K562 (cell line): Measurements from ENCODE around the gene DMGDH. TPM values are rescaled to one million over a fixed set of nuclear protein-coding genes. Genes with fewer than 3 reads are reported as not detected.

Experiments
- ATAC-seq: fragments of 200-7000 bp; cut with Tn5 transposase; 3 replicates; pipeline ENCODE4 v1.9.1; 2020; ENCODE audit warnings: moderate library complexity
- BruUV-seq: library from RNA; stranded (reverse); fragments of 400-500 nt; replicated peaks from 2 replicates; lab custom pipeline; 2021; lab: Mats Ljungman, UMichigan
- CTCF ChIA-PET: fragments of 300-600 bp; formaldehyde crosslinking; extraction: SDS; loops from one replicate; lab custom pipeline; 2021; ENCODE audit warnings: low intra/inter-chr PET ratio; lab: Yijun Ruan, JAX
- POLR2A ChIA-PET: fragments of 300-600, 350-650 bp; sonication (Branson Sonifier 250); formaldehyde crosslinking; extraction: SDS; loops from one replicate; lab custom pipeline; 2021; ENCODE audit warnings: antibody characterized with exemption, inconsistent platforms; lab: Yijun Ruan, JAX
- DNase-seq, 4 experiments: peaks; one replicate each; pipeline versions ENCODE4 v3.0.0 to v3.0.0-alpha.2; 2011 to 2018; ENCODE audit warnings: low spot score in 3 of 4, mixed read lengths in 3 of 4; ENCODE audit errors: extremely low read depth in 1 of 4
- FAIRE-seq: peaks from 2 replicates; lab custom pipeline; 2011; peaks lifted over from hg19 to GRCh38; lab: Jason Lieb, UNC
- H2AFZ ChIP-seq: 2 replicates; pipeline ENCODE4 v1.6.0; 2011; ENCODE audit warnings: low read depth, low read length, control low read depth, inconsistent platforms
- H3K27ac ChIP-seq: fragments of 200-600 bp; 3 replicates; pipeline ENCODE4 v1.8.0; 2011; ENCODE audit warnings: low read depth, mild to moderate bottlenecking, control low read depth, inconsistent platforms, low read length, moderate library complexity, mixed read lengths; ENCODE audit errors: extremely low read depth
- H3K27me3 ChIP-seq, 2 experiments: fragments of 300-600 bp in 1 of 2; 2 replicates in 1 of 2; 3 replicates in 1 of 2; pipeline versions ENCODE4 v1.6.0 to v1.8.0; 2011; ENCODE audit warnings: inconsistent platforms in 2 of 2, low read length in 2 of 2, mild to moderate bottlenecking in 1 of 2, mixed read lengths in 1 of 2, moderate library complexity in 1 of 2; ENCODE audit not compliant: control insufficient read depth in 2 of 2, insufficient read depth in 2 of 2
- H3K36me3 ChIP-seq: fragments of 300-600 bp; 3 replicates; pipeline ENCODE4 v1.8.0; 2011; ENCODE audit warnings: mild to moderate bottlenecking, low read length, inconsistent platforms; ENCODE audit not compliant: control insufficient read depth, insufficient read depth
- H3K4me1 ChIP-seq, 2 experiments: fragments of 200-600 bp in 1 of 2; replicated peaks in 1 of 2; 2 replicates in 1 of 2; 3 replicates in 1 of 2; pipeline versions ENCODE4 v1.5.1 to v1.8.0; 2011; ENCODE audit warnings: inconsistent platforms in 2 of 2, low read length in 2 of 2, mild to moderate bottlenecking in 1 of 2, mixed read lengths in 1 of 2, moderate library complexity in 1 of 2; ENCODE audit not compliant: control insufficient read depth in 2 of 2, insufficient read depth in 2 of 2
- H3K4me2 ChIP-seq: 2 replicates; pipeline ENCODE4 v1.6.1; 2011; ENCODE audit warnings: low read length, control low read depth, inconsistent platforms, mixed read lengths; ENCODE audit not compliant: insufficient read depth
- H3K4me3 ChIP-seq: fragments of 200-600 bp; sonication (generic), shearing (Covaris generic); 2 replicates; pipeline ENCODE4 v1.5.1; 2016; ENCODE audit warnings: control low read depth, inconsistent platforms
- H3K79me2 ChIP-seq: fragments of 200-600 bp; 3 replicates; pipeline ENCODE4 v1.8.0; 2011; ENCODE audit warnings: low read length, inconsistent platforms; ENCODE audit not compliant: control insufficient read depth, insufficient read depth
- H3K9ac ChIP-seq, 2 experiments: 2 replicates each; pipeline versions ENCODE4 v1.6.0 to v1.6.1; 2011; ENCODE audit warnings: low read depth in 2 of 2, low read length in 2 of 2, control low read depth in 1 of 2, inconsistent platforms in 1 of 2, mild to moderate bottlenecking in 1 of 2, mixed read lengths in 1 of 2; ENCODE audit not compliant: insufficient read depth in 1 of 2
- H3K9me1 ChIP-seq: one replicate; pipeline ENCODE4 v1.6.0; 2011; ENCODE audit warnings: inconsistent platforms, mild to moderate bottlenecking, low read length, moderate library complexity; ENCODE audit not compliant: control insufficient read depth, insufficient read depth
- H3K9me3 ChIP-seq: replicated peaks from 2 replicates; pipeline ENCODE4 v1.5.1; 2011; ENCODE audit warnings: low read depth, low read length, inconsistent platforms; ENCODE audit not compliant: control insufficient read depth, insufficient read depth
- H4K20me1 ChIP-seq: replicated peaks from 2 replicates; pipeline ENCODE4 v1.6.1; 2011; ENCODE audit warnings: low read length, inconsistent platforms, mixed read lengths; ENCODE audit not compliant: control insufficient read depth, insufficient read depth
- CAMTA2 ChIP-seq: fragments of 250-450 bp; sonication (Bioruptor Pico); conservative IDR thresholded peaks from 2 replicates; pipeline ENCODE4 v1.5.1; 2022
- ILK ChIP-seq: fragments of 450-650 bp; IDR thresholded peaks from 2 replicates; pipeline ENCODE4 v1.6.1; 2016; ENCODE audit warnings: missing genetic modification characterization, low read depth, mild to moderate bottlenecking, missing compliant biosample characterization, moderate library complexity, borderline replicate concordance
- LEF1 ChIP-seq: fragments of 450-650 bp; IDR thresholded peaks from 2 replicates; pipeline ENCODE4 v1.6.1; 2016; ENCODE audit warnings: mild to moderate bottlenecking
- MTA1 ChIP-seq: fragments of 450-650 bp; IDR thresholded peaks from 2 replicates; pipeline ENCODE4 v1.6.1; 2017; ENCODE audit warnings: borderline replicate concordance
- NFE2 ChIP-seq: IDR thresholded peaks from 2 replicates; pipeline ENCODE4 v1.6.1; 2014; ENCODE audit warnings: antibody characterized with exemption, low read depth
- NFIX ChIP-seq: fragments of 250-450 bp; sonication (Bioruptor Pico); IDR thresholded peaks from 2 replicates; pipeline ENCODE4 v1.4.0; 2020; ENCODE audit warnings: low read depth, mild to moderate bottlenecking, moderate library complexity
- POLR2B ChIP-seq: fragments of 450-650 bp; IDR thresholded peaks from 2 replicates; pipeline ENCODE4 v1.6.1; 2018; ENCODE audit warnings: low read depth; ENCODE audit not compliant: partially characterized antibody
- RBM25 ChIP-seq: fragments of 200-400 bp; formaldehyde crosslinking; IDR thresholded peaks from 2 replicates; pipeline ENCODE4 v1.6.1; 2018; ENCODE audit warnings: low read length, low read depth, moderate library complexity; ENCODE audit not compliant: severe bottlenecking
- TCF7L2 ChIP-seq: fragments of 150-350 bp; IDR thresholded peaks from 2 replicates; pipeline ENCODE4 v1.6.1; 2016; ENCODE audit warnings: low read depth, mild to moderate bottlenecking, low read length, moderate library complexity
- ZNF232 ChIP-seq: sonication (generic); formaldehyde crosslinking; IDR thresholded peaks from 2 replicates; pipeline ENCODE4 v1.8.0; 2022; ENCODE audit warnings: mild to moderate bottlenecking, missing genetic modification reagents
- ZNF551 ChIP-seq: fragments of 250-450 bp; sonication (Bioruptor Pico); IDR thresholded peaks from 2 replicates; pipeline ENCODE4 v1.5.0; 2021; ENCODE audit warnings: mild to moderate bottlenecking, moderate library complexity
- WGBS: fragments of 100-300 bp; shearing (Covaris generic); methylation state at CpG from one replicate; pipeline ENCODE4 v1.1.6; 2016; ENCODE audit warnings: low coverage, mixed read lengths; ENCODE audit not compliant: insufficient coverage; ENCODE audit errors: missing lambda C conversion rate; 5-methylcytosine and 5-hydroxymethylcytosine counted together
- in situ Hi-C: fragments of 300-500 bp; cut with MboI; formaldehyde crosslinking; loops from 4 replicates; pipeline ENCODE4 v1.15.0; 2018; ENCODE audit warnings: inconsistent platforms, mixed read lengths
- intact Hi-C: fragments of 100-400 bp; cut with micrococcal nuclease; formaldehyde crosslinking; loops from 2 replicates; pipeline ENCODE4 v1.14.2; 2022
- polyA plus RNA-seq, 8 experiments: library from polyadenylated mRNA; depleted of rRNA in 4 of 8; stranded (reverse) in 5 of 8; unstranded in 3 of 8; fragments of >200 nt; fragmentation: Nextera tagmentation in 2 of 8; fragmentation: Illumina TruSeq in 1 of 8; extraction: Ambion mirVana in 2 of 8; extraction: Trizol in 1 of 8; gene quantifications; 2 replicates each; pipeline versions ENCODE4 v1.2.1 to v1.2.3, GENCODE V29; 2011 to 2014; ENCODE audit warnings: inconsistent platforms in 1 of 8, missing spikeins in 1 of 8
- total RNA-seq, 7 experiments: library from RNA; depleted of rRNA in 6 of 7; stranded (reverse); fragments of >200 nt in 6 of 7; fragmentation: Illumina TruSeq in 2 of 7; extraction: Trizol in 2 of 7; gene quantifications; 2 replicates each; pipeline versions ENCODE4 v1.2.1 to v1.2.3, GENCODE V29; 2011 to 2021; ENCODE audit warnings: low replicate concordance in 1 of 7
- TF ChIP-seq, protein P1 (sequence below): sonication (generic); formaldehyde crosslinking; IDR thresholded peaks from 2 replicates; pipeline ENCODE4 v1.8.1; 2022; ENCODE audit warnings: missing genetic modification reagents
- TF ChIP-seq, protein P2 (sequence below): fragments of 450-650 bp; IDR thresholded peaks from 2 replicates; pipeline ENCODE4 v1.7.1; 2018; ENCODE audit warnings: mild to moderate bottlenecking, low read depth; ENCODE audit not compliant: partially characterized antibody

Gene DMGDH
- total and polyA plus RNA-seq, 9 of the 15 experiments (the other 6 are each of a cell fraction or from before 2014, with no cell fraction given): 0.13 to 0.58 TPM; not detected in 7

DNA sequence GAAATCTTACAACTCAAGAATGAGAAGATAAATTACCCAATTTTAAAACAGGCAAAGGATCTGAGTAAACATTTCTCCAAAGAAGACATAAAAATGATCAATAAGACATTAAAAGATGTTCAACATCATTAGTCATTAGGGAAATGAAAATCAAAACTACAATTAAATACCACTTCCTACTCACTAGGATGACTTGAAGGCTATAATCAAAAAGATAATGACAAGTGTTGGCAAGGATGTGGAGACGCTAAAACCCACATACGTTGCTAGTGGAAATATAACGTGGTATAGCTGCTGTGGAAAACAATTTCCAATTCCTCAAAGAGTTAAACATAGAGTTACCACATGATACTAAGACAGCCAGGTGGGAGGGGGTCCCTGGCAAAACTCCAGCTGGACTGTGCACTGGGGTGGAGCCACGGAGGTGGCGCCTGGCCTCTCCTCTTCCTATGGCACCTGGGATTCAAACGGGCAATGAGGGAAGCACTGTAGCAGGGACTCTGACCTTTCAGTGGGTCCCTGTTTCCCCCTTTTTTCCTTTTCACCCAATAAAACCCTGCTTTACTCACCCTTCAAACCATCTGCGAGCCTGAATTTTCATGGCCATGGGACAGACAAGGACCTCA lies 90.2 kb downstream of the DMGDH start:
- ATAC-seq: no peak

More for the DNA sequence above, 90.2 kb downstream of the DMGDH start:
- H3K79me2 ChIP-seq: no peaks in the 10 kb centered on the region
- H2AFZ ChIP-seq: peak overlapping the region; percentile 41; the same call in 1 of the 2 replicates
- H3K9me3 ChIP-seq: no peaks in the 10 kb centered on the region
- BruUV-seq: no TSS peak
- TF ChIP-seq MTA1 (no peak), POLR2B (no peak), ZNF551 (CRISPR knock-in tag) (no peak), NFE2 (no peak), CAMTA2 (CRISPR knock-in tag) (no peak), NFIX (CRISPR knock-in tag) (no peak), TCF7L2 (no peak), LEF1 (no peak), RBM25 (no peak), ILK (tag) (no peak), ZNF232 (CRISPR knock-in tag) (no peak)
- TF ChIP-seq, protein P1, sequence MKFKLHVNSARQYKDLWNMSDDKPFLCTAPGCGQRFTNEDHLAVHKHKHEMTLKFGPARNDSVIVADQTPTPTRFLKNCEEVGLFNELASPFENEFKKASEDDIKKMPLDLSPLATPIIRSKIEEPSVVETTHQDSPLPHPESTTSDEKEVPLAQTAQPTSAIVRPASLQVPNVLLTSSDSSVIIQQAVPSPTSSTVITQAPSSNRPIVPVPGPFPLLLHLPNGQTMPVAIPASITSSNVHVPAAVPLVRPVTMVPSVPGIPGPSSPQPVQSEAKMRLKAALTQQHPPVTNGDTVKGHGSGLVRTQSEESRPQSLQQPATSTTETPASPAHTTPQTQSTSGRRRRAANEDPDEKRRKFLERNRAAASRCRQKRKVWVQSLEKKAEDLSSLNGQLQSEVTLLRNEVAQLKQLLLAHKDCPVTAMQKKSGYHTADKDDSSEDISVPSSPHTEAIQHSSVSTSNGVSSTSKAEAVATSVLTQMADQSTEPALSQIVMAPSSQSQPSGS (CRISPR knock-in tag): no peak
- TF ChIP-seq, protein P2, sequence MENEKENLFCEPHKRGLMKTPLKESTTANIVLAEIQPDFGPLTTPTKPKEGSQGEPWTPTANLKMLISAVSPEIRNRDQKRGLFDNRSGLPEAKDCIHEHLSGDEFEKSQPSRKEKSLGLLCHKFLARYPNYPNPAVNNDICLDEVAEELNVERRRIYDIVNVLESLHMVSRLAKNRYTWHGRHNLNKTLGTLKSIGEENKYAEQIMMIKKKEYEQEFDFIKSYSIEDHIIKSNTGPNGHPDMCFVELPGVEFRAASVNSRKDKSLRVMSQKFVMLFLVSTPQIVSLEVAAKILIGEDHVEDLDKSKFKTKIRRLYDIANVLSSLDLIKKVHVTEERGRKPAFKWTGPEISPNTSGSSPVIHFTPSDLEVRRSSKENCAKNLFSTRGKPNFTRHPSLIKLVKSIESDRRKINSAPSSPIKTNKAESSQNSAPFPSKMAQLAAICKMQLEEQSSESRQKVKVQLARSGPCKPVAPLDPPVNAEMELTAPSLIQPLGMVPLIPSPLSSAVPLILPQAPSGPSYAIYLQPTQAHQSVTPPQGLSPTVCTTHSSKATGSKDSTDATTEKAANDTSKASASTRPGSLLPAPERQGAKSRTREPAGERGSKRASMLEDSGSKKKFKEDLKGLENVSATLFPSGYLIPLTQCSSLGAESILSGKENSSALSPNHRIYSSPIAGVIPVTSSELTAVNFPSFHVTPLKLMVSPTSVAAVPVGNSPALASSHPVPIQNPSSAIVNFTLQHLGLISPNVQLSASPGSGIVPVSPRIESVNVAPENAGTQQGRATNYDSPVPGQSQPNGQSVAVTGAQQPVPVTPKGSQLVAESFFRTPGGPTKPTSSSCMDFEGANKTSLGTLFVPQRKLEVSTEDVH: no peak
- in situ Hi-C loops: no loop called here
- H3K27me3 ChIP-seq: 0 out of 5 replicates have a peak, but pooled peaks cover 0 to 6% of the 10 kb centered on the region in 2 experiments
- FAIRE-seq (no peak), DNase-seq (no peak)
- WGBS: 48% methylated on average over 7 of the region's 7 CpGs
- no peaks in the 10 kb centered on the region for H3K9me1 ChIP-seq
- H3K9ac ChIP-seq: no peak overlapping the region
- H3K36me3 ChIP-seq: no peaks in the 10 kb centered on the region
- CTCF ChIA-PET: no interaction called here
- peaks cover under 1 to 10% of the 10 kb centered on the region in 2 experiments; a peak in 3 of 5 replicates for H3K4me1 ChIP-seq
- no peak overlapping the region for H3K4me3 ChIP-seq
- no peaks in the 10 kb centered on the region for H4K20me1 ChIP-seq
- H3K4me2 ChIP-seq: no peak overlapping the region
- H3K27ac ChIP-seq: no peak overlapping the region
- POLR2A ChIA-PET: interaction anchor here (0.7 kb wide), 1 partner anchor 871 kb away, joined by 3 read pairs; no protein-coding TSS in a partner anchor
- intact Hi-C loops: no loop called here
